DMS53 treated with DMSO at 0.1 percent for 48 hours (cell line): Measurements from ENCODE around the gene NBPF6.
"Not testable (repeated sequence)": the region's sequence is repeated elsewhere in the genome, so short reads cannot be mapped to it uniquely, and the experiment has no call there.

Experiments
- DNase-seq: peaks from one replicate; lab custom pipeline; 2025; ENCODE audit not compliant: unreplicated experiment; lab: John Stamatoyannopoulos, UW

Gene NBPF6

DNA sequence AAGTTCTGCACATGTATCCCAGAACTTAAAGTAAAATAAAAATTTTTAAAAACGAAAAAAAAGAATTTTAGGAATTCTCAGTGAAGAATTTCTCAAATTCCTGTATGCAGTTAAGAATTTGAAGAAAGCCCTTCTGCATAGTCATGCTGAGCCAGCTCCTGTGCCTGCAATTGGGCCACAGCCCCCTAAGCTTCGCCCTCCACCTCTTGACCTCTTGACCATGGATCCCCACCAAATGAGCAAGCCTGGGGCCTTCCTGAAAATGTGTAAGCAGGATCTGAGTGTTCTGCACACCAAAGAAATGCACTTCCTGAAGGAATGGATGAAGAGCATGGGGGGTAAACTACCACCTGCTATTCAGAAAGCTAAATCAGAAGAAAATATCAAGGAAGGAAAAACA is 52.0 kb downstream of the NBPF6 start:
- DNase-seq = no peak

DNA sequence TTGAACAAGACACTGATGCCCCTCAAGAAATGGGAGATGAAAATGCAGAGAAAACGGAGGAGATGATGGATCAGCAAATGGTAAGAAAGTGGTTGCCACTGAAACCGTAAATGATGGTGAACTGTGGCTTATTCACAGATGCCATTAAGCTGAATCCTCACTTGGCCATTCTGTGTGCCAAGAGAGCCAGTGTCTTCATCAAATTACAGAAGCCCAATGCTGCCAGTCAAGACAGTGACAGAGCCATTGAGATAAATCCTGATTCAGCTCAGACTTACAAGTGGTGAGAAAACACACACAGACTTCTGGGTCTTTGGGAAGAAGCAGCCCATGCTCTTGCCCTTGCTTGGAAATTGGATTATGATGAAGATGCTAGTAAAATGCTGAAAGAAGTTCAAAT is 52.5 kb downstream of the NBPF6 start:
- DNase-seq = no peak

DNA sequence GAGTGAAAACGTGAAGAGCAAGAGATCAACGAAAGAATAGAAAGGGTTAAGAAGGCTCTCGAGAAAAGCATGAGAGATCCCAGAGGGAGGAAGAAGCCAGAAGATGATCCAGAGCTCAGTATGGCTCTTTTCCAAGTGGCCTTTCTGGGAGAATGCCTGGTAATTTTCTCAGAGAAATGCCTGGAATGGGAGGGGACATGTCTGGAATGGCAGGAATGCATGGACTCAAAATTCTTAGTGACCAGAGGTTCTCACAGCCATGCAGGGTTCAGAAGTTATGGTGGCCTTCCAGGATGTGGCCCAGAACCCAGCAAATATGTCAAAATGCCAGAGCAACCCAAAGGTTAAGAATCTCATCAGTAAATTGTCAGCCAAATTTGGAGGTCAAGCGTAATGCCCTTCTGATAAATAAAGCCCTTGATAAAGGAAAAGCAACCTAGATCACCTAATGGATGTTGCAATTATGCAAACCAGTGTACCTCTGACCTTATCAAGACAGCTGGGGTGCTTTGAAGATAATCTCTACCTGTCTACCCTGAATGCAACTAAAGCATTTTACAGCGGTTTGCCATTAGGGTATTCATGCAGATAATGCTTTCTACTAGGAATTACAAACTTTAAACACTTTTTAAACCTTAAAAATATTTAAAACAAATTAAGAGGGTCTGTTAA is 53.1 kb downstream of the NBPF6 start:
- no peak for DNase-seq

DNA sequence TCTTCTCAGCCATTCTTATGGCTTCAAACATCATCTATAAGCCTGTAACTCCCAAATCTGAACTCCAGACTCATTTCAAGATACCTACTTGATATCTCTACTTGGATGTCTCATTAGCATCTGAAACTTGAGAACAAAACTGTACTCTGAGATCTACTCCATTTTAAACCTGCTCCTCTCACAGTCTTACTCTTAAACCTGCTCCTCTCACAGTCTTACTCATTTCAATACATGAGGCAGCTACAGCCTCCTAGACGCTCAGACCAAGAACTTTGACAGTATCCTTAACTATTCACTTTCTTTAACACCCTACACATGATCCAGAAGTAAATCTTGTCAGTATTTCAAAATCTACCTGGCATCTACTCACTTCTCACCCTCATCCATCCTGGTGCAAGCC is 54.3 kb downstream of the NBPF6 start:
- DNase-seq = no peak

DNA sequence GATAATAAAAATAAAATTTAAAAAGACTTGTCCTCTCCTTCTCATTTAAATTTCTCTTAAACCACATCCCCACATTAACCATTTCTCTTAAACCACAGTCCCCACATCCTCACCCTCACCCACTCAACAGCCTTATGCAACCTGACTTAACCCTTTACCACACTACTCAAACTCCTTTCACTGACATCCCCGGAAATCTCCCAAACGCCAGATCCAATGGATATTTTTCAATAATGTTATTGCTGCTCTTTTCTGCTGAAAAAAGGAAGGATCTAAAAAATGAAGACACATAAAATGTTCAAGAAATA is 55.6 kb downstream of the NBPF6 start:
- no peak for DNase-seq

DNA sequence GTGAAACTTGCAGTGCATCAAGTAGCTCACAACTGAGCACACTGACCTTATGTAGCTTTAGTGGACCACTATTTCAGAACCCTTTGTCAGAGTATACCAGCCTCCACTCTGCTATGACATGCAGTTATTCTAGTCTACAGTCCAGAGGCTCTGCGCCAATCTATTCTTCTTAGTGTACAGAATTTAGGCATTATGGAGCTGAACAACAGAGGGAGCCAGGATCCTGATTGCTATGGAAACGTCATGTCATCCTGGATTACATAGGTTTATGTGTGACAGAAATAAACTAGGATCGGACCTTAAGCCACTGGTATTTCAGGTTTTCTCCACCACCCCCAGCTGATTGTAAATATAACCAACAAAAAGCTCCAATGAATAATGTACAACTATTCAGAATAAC is 61.6 kb downstream of the NBPF6 start:
- DNase-seq = no peak

DNA sequence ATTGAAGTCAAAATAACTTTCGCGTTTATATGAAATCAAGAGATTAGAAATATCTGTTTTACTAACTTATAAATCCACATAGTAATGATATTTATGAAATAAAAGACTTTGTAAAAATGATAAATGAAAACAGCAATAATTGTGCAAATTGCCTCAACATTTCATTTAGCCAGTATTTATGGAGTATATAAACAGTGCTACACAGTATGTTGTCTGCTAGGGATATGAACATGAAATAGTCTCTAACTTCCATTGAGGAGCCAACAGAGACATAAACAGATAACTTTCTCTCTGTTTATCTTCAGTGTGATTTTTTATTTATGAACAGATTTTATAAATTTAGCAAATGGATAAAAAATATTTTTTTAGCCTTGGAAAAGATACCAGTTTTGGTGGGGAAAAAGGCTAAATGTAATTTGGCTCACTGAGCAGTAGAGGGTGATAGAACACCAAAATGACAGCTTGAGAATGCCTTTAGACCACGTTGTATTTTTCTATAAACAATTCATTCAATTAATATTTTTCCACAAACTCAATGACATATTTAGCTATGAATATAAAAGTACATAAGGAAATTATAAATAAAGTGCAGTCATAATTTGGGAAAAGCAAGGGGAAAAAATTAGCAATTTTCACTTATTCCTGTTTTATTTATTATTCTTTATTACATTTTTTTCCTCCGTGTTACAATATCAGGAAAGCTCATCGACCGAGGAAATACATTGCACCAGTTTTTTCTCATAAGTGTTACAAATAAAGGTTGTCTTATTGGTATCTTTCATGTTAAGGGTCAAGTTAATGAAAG is 62.3 kb downstream of the NBPF6 start:
- peak; percentile 24 for DNase-seq

DNA sequence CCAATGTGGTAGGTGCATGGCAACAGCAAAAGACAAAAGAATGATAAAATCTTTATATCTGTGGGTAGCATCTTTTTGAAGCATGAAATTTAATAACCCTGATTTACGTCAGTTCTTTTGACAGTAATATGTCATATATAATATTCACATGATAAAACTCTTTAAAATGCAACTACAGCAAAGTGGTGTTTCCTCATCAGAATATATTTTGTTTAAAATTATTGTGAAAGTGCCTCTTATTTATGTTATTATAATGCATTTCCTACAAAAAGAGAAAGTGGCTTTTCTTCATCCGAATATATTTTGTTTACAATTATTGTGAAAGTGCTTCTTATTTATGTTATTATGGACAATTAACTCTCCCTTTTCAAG is 62.9 kb downstream of the NBPF6 start:
- DNase-seq = no peak

DNA sequence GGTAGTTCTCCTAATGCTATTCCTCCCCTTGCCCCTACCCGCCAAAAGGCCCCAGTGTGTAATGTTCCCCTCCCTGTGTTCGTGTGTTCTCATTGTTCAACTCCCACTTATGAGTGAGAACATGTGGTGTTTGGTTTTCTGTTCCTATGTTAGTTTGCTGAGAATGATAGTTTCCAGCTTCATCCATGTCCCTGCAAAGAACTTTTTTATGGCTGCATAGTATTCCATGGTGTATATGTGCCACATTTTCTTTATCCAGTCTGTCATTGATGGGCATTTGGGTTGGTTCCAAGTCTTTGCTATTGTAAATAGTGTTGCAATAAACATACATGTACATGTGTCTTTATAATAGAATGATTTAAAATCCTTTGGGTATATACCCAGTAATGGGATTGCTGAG is 63.8 kb downstream of the NBPF6 start:
- not testable (repeated sequence) for DNase-seq

DNA sequence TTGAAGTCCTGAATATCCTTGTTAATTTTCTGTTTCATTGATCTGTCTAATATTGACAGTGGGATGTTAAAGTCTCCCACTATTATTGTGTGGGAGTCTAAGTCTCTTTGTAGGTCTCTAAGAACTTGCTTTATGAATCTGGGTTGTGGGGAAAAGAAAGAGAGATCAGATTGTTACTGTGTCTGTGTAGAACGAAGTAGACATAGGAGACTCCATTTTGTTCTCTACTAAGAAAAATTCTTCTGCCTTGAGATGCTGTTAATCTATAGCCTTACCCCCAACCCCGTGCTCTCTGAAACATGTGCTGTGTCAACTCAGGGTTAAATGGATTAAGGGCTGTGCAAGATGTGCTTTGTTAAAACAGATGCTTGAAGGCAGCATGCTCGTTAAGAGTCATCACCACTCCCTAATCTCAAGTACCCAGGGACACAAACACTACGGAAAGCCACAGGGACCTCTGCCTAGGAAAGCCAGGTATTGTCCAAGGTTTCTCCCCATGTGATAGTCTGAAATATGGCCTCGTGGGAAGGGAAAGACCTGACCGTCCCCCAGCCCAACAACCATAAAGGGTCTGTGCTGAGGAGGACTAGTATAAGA is 67.3 kb downstream of the NBPF6 start:
- DNase-seq = not testable (repeated sequence)
